ENCODE results near the gene LCE2B. TPM values are rescaled to one million over a fixed set of nuclear protein-coding genes. Genes with fewer than 3 reads are reported as not detected.

LCE2B gene
- total RNA-seq, 1 experiment from 2014 or later = not detected

GRCh38 chr1:152657677-152658076 is 28.2 kb upstream of the LCE2B start:
- Histone ChIP-seq H2BK5ac (ENCODE audit: insufficient read length, low read length) (no peak overlapping the region), H2BK15ac (ENCODE audit: low read depth, low read length) (no peak overlapping the region), H3K4me2 (ENCODE audit: insufficient read depth, insufficient read length, low read length) (no peak overlapping the region), H2AK5ac (ENCODE audit: insufficient read length, low read length) (no peak overlapping the region), H3T11ph (ENCODE audit: low read length) (no peak overlapping the region), H2BK12ac (ENCODE audit: insufficient read length, low read depth, low read length) (no peak overlapping the region), H2AFZ (ENCODE audit: low read length) (no peak overlapping the region), H2BK20ac (ENCODE audit: low read depth, low read length, poor library complexity, severe bottlenecking) (no peak overlapping the region), H3K27me3 (ENCODE audit: insufficient read depth, low read length) (no peaks in the 10 kb centered on the region), H3K23ac (ENCODE audit: insufficient read length, low read depth, low read length) (no peak overlapping the region), H3K79me1 (ENCODE audit: insufficient read depth, low read depth, low read length, poor library complexity, severe bottlenecking) (no peaks in the 10 kb centered on the region), H3K4ac (ENCODE audit: low read depth, low read length) (no peak overlapping the region), H3K4me1 (ENCODE audit: insufficient read depth, low read length) (no peaks in the 10 kb centered on the region), H3K14ac (ENCODE audit: insufficient read depth, low read length) (no peak overlapping the region), H3K9ac (ENCODE audit: extremely low read depth, insufficient read length, low read length) (no peak overlapping the region), H3K79me2 (ENCODE audit: insufficient read depth, low read length) (no peaks in the 10 kb centered on the region), H4K5ac (ENCODE audit: insufficient read length, low read depth, low read length) (no peak overlapping the region), H3K56ac (ENCODE audit: insufficient read length, low read depth, low read length) (no peak overlapping the region), H4K8ac (replicated peaks; ENCODE audit: insufficient read length, low read depth, low read length) (no peak overlapping the region), H4K20me1 (ENCODE audit: control insufficient read depth, insufficient read depth, insufficient read length) (no peaks in the 10 kb centered on the region), H3K23me2 (ENCODE audit: insufficient read length, low read depth, low read length, poor library complexity, severe bottlenecking) (no peaks in the 10 kb centered on the region), H4K91ac (ENCODE audit: insufficient read length, low read depth, low read length) (no peak overlapping the region), H2BK120ac (ENCODE audit: low read depth, low read length, poor library complexity, severe bottlenecking) (no peak overlapping the region), H3K18ac (ENCODE audit: insufficient read length, low read depth, low read length) (no peak overlapping the region), H3K27ac (ENCODE audit: insufficient read length, low read depth, low read length) (no peak overlapping the region), H3K9me3 (ENCODE audit: control insufficient read depth, low read depth, low read length) (peaks cover 81% of the 10 kb centered on the region)
- Mint-ChIP-seq H3K4me1 (no peaks in the 10 kb centered on the region), H3K36me3 (ENCODE audit: insufficient read depth in 1 of 3, low read depth in 3 of 3) (peaks cover 0 to 21% (median 5%) of the 10 kb centered on the region in 3 experiments; a peak in 4 of 7 replicates), H3K9me3 (peaks cover 91 to 94% of the 10 kb centered on the region in 2 experiments), H3K27me3 (ENCODE audit: low read depth) (no peaks in the 10 kb centered on the region; the same call in none of the 2 replicates), H3K4me3 (no peak overlapping the region), H3K27ac (no peak overlapping the region)
- no CpG with 5 or more reads among the region's 4 CpGs for WGBS (ENCODE audit: extremely low coverage, insufficient read length, low lambda C conversion rate)
- DNase-seq = no peak
- TF ChIP-seq CTCF (conservative IDR thresholded peaks at IDR 0.05) = no peak

All from H9 (cell line).